CD4-positive, alpha-beta T cell treated with Interferon gamma for 1 hour (primary cell): Measurements from ENCODE around the gene COL4A2.
"Not testable (repeated sequence)": the region's sequence is repeated elsewhere in the genome, so short reads cannot be mapped to it uniquely, and the experiment has no call there.

Source experiments
- DNase-seq: peaks from one replicate; pipeline ENCODE4 v3.0.0-alpha.2; 2020

COL4A2 gene

GRCh38 chr13:110387451-110388107, 80.5 kb downstream of the COL4A2 start:
- peak; percentile 3 for DNase-seq

GRCh38 chr13:110388108-110388943, 81.2 kb downstream of the COL4A2 start:
- DNase-seq: no peak

DNA sequence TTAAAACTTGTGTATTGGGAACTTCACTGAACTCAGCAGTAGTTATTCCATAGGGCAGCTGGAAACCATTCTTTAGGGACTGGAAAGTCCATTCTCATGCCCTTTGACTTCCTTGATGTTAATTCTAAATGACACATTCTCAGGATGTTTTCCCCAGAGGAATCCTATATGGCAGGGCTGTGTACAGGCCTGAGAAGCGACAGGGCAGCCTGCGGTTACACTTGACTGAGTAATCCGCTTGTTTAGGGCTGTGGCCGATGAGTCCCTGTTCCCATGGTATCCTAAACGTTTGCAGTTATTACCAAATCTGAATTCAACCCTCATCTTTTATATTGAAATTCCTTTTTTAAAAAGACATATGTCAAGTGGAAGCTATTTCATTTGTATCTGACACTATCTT, 83.5 kb downstream of the COL4A2 start:
- no peak for DNase-seq

DNA sequence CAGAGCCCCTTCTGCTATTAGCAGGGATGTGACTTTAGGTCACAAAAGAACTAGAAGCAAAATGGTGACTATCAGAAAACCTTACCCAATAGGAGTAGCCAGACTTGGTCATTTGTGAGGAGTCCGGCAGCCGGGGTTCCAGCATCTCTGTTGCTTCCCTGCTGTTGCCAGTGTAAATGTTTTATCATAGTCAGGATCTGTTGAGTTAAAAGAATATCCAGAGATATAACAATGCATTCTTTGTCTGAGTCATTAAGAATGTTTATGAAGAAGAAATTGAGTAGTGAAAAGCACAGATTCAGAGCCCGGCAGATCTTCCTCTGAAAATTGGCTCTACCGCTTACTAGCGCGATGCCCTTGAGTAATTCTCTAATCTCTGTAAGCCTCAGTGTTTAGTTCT, 84.2 kb downstream of the COL4A2 start:
- DNase-seq: no peak

DNA sequence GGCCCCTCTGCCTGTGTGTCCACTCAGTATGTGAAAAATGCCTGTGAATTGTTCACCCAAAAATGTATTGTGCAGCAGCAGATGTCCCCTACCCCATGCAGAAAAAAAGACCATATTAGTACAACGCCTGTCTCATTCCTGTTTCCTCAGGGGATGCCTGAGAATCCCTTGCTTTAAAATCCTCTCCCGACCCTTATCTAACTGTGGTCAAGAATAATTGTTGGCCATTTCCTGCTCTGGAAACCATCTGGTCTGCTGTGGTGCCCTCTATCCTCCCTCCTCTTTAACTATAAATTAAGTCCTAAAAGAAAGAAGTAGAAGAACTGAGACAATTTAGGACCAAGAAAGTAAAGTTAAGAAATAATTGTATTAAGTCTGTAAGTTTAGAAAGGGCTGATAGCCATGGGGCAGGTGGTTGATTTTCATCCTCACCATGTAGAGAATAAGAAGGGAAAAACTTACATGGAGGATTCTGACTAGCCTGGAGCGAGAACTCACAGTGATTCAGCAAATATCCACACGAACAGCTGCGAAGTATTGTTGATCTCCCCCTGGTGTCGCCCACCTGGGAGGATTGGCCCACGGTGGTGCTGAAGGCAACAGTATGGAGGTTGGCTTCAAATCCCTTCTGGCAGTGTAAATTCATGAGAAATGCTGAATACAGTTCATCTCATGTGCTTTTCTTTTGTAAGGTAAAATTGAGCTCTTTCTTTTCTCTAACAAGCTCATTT, 85.6 kb downstream of the COL4A2 start:
- no peak for DNase-seq

GRCh38 chr13:110393761-110394160, 86.7 kb downstream of the COL4A2 start:
- no peak for DNase-seq

GRCh38 chr13:110394371-110394841, 87.3 kb downstream of the COL4A2 start:
- DNase-seq: no peak

DNA sequence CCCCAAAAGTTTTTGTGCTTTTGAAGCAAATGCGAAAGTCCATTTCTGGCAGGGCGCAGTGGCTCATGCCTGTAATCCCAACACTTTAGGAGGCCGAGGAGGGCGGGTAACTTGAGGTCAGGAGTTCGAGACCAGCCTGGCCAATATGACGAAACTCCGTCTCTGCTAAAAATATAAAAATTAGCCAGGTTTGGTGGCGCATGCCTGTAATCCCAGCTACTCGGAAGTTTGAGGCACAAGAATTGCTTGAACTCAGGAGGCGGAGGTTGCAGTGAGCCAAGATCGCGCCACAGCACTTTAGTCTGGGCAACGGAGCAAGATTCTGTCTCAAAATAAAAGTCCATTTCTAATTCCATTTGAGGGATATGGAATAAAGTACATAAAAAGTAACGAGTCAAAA, 88.5 kb downstream of the COL4A2 start:
- not testable (repeated sequence) for DNase-seq

DNA sequence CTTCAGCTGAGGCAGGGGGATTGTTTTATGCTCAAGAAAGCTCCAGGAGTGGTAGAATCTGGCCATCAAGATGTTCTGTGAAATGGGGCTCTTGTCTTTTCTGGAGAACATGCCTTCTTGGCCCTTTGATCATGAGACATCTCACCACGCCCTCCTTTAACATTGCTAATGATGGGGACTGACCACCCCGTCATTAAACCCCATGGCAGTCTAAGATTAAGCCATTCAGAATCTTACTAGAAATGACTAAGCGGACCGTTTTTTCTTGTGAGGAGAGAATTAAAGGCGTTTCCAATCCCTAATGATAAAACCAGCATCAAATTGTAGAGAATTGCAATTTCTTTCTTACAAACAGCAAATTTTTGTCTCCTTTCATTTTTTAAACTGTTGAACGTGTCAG, 89.4 kb downstream of the COL4A2 start:
- no peak for DNase-seq

DNA sequence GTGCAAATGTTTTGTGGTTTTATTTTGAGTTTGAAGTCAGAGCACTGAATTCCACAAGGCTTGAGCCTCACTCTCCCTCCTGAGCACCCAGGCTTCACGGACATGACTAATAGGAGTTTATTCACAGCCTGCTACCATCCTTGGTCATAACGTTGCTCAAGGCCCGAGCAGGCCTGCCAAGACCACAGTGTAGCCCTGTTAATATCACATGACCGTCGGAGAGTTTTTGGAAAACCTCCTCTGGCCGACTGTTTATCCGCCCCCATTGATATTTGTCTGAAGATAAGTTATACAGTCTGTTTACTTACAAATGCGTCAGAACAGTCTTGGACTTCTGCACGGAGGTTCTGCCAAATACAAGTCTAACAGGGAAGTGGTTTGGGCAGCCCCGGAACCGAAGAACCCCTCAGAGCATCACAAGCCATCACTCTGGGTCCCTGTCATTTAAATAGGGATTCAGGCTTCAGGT, 89.9 kb downstream of the COL4A2 start:
- DNase-seq: no peak

DNA sequence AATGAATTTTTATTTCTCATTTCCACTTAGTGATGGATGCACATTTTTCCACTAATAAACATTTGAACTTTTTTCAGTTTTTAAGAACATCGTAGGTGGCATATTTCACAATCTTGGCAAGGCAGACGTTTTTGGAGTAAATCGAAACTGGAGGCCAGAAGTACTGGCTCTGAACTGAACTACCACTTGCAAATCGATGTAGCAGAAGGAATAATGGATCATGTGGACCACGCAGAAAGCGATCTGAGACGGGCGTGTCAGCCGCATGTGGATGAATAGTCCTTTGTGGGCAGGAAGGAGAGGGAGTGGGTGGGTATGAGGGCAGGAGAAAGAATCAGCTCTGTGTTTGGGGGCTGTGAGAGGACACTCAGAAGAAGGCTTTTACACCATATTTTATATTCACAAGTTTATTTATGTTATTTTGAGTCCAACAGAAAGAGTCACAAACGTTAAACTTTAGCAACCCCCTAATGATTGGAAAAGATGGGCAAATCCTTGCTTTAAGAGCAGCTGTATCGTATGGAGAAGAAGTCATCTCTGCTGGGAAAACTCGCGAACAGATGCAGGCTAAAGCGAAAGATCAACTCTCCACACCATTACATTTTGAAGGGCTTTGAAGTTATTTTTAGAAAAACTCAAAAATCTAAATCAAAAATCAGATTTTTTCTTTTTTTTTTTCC, 90.5 kb downstream of the COL4A2 start:
- no peak for DNase-seq

- DNase-seq: no peak
Observed at GRCh38 chr13:110398564-110399507, 91.8 kb downstream of the COL4A2 start.

DNA sequence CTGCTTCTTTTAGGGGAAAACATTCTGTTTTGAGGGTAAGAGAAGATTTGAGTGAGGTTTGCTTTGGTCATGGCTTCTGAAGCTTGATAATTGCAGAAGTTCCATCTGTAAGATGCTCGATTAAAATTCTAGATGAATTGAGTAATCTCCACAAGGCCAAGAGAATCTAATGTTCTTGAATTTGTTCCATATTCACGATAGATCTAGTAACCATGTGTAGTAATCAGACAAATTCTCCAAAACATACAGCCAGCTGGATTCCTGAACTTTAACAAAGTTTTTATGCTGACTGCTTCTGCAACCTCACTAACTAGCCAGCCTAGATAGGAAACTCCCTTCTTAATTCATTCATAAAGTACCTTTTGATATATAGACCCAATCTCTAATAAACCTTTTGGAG, 92.7 kb downstream of the COL4A2 start:
- DNase-seq: no peak

- DNase-seq: no peak
Observed at GRCh38 chr13:110400786-110401533, 93.9 kb downstream of the COL4A2 start.

GRCh38 chr13:110402299-110403069, 95.4 kb downstream of the COL4A2 start:
- DNase-seq: no peak

DNA sequence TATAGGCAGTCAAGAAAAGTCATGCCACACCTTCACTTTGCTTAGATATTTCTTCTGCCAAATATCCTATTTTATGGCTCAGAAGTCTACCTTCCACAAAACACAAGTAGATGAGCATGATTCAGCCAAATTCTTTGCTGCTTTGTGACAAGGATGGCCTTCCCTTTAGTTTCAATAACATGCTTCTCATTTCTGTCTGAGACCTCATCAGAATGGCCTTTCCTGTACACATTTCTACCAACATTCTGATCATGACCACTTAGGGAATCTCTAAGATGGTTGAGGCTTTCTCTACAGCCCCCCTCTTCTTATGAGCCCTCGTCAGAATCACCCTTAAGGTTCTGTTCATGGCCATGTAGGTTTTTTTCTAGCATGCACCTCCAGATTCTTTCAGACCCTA, 96.2 kb downstream of the COL4A2 start:
- no peak for DNase-seq

DNA sequence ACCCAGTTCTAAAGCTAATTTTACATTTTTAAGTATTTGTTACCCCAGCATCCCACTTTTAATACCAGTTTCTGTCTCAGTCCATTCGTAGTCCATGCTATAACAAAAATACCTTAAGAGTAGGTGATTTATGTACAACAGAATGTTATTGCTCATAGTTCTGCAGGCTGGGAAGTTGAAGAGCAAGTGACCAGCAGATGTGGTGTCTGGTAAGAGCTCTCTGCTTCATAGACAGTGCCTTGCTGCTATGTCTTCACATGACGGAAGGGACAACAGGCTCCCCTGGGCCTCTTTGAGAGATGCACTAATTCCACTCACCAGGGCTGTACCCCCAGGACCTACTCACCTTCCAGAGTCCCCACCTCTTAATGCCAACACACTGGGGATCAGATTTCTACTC, 96.6 kb downstream of the COL4A2 start:
- no peak for DNase-seq

DNA sequence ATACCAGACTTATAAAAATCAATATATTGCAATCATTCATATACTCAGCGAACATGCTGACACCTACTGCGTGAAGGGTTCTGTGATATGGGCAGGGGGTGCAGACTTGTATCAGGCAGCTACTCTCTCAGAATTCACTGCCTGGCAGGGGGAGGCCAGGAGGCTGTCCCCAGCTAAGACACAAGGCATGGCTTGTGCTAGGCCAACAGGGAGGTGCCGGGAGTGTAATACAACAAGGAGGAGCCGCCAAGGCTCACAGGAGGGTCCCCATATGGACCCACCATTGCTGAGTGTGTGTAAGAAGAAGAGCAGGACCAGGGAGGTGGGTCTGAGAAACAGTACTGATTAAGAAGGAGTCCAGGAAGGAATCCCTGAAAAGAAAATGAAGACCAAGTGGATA, 97.2 kb downstream of the COL4A2 start:
- DNase-seq: no peak

DNA sequence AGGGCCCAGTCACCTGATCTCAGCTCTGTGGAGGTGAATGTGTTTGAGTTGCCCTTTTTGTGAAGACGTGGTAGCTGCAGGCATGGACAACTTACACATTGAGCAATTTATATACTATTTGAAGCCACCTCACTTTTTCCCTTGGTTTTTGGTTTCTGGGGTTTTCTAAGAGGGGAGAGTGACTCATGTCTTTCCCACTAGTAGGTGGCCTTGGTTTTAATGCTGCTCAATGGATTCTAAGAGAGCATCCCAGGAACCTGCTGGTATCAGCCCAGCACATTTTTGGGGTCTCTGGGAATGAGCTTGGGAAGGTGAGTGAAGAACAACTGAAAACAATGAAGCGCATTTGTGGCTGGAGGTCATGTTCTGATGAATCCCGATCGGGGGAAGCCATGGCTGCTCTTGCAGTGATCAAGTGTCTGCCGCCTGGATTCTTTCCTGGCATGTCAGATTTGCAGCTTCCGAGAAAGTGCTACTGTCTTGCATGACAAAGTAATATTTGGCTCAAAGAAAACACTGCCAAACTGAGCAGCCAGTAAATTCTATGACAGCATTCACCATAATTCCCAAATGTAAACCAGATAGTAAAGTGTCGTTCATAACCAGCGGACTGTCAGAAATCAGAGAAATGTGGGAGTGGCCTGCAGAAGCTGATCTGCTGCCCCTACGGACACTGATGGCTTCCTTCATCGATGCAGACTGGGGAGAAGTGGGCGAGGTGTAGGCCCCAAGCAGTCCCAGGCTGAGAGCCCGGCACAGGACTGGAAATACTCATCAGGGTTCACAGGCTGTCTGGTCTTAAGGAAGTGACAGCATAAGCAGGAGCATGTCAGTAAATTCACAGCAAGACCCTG, 98.7 kb downstream of the COL4A2 start:
- DNase-seq: no peak
